ENCODE results near the gene PELI2.
A peak's percentile ranks its signal among the peaks of the same experiment; 100 is the strongest.

PELI2 gene

DNA sequence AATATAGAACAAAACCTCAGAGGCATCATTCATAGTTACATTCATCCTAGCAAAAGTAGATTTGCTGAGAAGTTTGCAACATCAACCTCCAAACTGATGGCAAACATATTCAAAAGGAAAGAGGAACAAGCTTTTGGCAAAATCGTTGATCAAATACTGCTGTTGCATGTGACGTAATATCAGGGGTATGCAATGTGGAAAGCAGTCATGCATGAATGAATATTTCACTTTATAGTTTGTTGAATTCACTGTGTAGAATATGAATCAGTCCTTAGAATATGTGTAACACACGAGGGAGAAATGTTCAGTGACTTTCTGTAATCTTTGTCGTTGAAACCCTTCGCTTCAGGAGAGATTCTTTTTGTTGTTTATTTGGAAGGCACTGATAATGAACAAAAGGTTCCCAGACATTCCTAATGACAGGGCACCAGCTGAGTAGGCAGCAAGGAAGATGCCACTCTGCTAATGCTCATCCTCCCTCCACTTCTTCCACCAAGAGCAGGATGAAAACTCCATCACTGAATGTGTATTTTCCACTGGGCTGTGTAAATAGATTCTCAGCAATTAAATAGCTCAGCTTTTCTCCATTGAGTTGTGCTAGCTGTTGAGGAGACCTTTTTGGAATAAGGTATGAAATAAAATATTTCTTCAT is 126.1 kb downstream of the PELI2 start:
- DNase-seq (ENCODE audit: low read depth in 2 of 2), result peak; percentile 88 to 90

DNA sequence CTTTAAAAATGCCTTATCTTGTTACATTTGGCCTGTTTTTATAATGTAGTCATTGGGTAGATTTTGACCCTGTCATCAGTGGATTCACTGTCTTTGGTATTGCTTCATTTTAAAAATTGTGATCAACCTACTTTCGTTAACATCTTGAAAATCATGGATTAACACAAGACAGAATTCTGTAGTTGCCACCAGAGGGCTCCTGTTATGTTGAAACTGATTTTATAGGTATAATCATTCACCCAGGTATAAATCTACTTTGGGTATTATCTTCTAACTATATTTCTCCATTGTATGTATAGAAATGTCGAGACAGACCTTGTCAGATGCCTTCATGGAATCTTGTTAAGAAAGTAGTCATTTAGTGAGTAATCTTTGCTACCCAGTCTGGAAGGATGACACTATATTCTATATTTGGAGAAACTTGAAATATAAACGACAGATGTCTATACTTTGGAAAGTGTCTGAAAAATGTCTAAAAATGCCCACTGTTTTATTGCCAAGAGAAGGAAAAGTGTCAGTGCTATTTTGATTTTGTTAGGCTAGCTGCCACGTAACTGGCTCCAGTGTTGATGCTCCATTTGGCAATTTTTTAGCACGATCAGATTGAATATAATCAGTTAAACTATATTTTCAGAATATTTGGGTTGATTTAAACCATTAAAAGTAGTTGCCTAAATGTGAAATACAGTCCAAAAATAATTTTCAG is 129.4 kb downstream of the PELI2 start:
- DNase-seq (ENCODE audit: low read depth in 2 of 2), result no peak

DNA sequence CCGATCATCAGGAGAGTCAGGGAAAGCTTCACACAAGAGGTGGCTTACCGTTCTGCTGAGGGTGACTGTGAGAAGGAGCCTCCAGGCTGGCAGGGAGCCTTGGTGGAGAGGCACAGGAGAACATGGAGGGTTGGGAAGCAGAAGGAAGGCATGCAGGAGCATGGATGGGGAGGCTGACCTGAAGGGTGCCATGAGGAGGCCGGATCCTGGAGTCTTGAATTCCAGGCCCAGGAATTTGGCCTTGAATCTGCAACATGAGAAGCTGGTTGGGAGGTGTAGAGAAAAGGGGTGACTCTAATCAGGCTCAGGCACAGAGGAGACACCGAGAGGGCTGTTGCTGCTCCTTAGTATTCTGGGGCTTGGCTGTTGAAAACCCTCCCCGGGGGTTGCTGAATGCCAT is 130.2 kb downstream of the PELI2 start:
- DNase-seq (ENCODE audit: low read depth in 2 of 2), result no peak

DNA sequence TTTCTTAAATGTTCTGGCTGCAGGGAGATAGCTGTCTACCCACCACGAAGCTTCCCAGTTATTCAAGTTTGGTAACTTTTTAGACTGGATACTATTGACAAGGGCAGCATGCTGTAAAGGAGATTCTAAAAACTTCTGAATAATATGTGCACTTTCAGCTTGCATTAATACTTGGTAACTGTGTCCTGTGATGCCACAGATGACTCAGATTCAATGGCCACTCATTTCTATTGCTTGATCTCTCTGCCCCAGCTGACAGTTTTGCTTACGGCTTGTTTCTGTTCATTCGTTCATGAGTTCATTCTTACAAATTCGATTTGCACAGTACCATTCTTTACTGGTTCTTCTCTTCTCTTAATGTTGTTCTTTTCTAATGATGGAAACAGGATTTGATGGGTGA is 142.8 kb downstream of the PELI2 start:
- DNase-seq (ENCODE audit: low read depth in 2 of 2), result no peak

DNA sequence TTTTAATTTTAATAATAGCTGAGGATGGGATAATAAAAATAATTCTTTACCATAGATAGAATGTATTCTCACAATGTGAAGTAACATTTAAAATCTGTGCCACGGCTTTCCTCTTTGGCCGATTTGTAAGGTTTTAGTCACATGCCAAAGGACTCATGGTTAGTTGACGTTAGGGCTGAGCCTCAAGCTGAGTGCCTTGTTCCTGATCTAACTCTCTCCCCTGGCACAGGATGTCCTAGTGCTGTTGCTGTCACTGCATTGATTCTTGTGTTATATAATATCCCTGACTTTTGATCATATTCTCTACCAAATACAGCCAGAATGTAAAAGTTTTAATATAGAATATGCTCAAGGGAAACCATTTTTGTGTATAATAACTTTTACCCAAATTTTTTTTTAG is 144.3 kb downstream of the PELI2 start:
- DNase-seq (ENCODE audit: low read depth in 2 of 2), result no peak

DNA sequence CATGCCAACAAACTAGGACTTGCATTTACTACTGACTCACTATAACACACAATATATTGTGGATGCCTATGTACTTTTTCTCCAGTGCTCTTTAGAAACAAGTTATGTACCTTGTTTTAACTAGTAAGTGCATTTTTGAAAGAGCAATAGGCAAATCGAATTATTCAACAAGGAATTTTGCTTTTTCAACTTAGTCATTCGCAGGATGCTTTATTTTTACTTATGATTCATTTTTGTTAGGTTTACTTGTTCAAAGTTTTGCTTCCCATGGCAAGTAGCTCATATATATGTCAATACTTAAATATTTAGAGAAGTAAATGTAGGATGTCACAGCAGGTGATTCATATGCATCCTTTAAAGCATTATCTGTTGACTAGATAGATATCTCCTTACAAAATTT is 149.8 kb downstream of the PELI2 start:
- no peak for DNase-seq (ENCODE audit: low read depth in 2 of 2)

DNA sequence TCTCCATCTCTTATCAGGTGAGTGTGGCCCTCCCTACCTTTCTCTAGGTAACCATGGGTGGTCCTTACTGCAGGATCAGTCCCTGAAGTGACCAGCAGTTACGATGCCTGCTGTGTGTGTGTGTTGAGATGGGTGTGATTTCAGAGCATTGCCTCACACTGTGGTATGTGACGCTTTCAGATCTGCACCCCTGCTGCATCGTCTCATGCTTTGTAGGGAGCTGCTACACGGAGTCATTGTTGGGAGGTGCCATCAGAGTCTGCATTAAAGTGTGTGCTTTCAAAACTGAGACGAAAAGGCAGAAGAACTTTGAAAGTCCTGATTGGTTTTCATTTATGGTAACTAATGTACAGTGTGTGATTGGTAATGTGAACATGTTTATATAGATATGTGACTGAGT is 150.5 kb downstream of the PELI2 start:
- DNase-seq (ENCODE audit: low read depth in 2 of 2), result no peak

DNA sequence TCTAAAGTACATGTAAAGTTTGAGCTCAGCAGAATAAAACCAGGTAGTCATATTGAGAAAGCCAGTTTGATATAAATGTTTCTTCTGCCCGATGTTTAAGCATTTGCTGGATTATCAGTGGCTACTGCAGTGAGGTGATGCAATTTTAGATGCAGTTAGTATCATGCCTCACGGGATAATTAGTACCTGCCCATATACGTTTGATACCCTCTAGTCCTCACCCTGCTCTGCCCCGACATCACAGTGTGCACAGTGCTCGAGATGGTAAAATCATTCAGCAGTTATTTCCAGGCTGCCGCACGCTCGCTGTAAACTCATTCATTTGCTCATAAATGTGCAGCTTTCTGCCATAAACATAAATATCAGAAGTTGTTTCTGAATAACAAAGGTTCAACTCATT is 152.7 kb downstream of the PELI2 start:
- no peak for DNase-seq (ENCODE audit: low read depth in 2 of 2)

DNA sequence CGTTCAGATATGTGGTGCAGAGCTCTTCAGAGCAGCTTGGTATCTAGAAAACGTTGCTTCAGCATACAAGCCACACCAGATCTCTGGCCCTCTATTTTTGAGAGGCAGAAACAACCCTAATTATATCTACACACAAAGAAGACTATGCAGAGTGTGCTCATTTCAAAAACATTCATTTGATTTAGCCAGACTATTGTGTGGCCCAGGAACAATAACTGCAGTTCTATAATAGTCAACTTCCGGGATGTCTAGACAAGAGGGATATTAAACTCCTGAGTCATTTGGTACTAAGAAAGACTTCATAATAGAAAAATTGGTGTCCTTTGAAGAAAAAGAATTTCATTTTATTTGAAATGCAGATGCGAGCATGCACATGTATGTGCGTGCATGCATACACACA is 153.8 kb downstream of the PELI2 start:
- peak; percentile 51 to 52 for DNase-seq (ENCODE audit: low read depth in 2 of 2)

DNA sequence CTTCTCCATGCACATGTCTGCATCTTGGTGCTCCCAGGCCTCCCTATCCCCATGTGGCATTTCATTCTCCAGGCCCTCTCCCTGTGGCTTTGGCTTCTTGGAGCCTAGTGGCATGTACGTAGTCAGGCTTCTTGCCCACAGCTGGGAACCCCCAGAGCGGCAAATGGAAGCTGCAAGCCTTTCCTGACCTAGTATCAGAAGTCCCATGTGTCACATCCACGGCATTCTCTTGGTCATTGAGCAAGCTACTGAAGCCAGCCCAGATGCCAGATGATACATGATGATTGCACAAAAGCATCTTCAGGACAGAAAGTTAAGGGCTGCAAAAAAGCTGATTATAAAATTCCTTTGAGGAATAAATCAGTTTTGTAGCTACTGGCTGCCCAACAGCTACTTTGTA is 154.9 kb downstream of the PELI2 start:
- DNase-seq (ENCODE audit: low read depth in 2 of 2), result peak; percentile 34 to 37

DNA sequence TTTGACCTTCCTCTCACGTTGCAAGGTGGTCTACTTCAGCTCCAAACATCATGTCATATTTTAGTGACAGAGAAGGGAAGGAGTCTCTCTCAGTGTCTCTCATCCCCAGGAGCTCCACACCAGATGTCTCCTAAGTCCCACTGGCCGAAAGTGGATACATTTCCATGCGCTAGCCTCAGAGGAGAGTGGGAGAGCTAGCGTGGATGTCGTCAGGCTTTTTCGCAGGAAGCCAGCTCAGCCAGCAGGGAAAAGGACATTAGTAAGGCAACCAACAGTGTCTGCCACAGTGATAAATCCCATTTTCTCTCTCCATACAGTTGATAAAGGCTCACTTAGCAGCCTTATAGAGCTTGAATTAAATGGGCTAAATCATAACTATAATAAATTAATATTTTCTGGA is 155.7 kb downstream of the PELI2 start:
- DNase-seq (ENCODE audit: low read depth in 2 of 2), result no peak

DNA sequence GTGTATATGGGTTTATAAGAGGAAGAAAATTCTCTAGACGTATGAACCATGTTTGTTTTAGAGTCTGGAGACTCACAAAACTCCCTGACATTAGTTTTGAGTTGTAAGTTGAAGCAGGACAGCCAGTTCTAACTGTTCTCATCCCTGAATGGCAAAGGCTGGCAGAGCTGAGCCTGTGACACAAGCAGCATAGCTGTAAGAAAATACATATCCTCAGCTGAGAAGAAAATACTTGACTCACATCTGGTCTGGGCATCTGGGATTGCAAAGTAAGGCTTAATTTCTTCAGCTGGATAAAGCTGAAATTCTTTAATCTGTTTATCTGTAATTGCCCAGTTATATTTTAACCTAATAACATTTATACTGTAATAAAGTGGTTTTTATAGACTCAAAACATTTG is 156.3 kb downstream of the PELI2 start:
- no peak for DNase-seq (ENCODE audit: low read depth in 2 of 2)

DNA sequence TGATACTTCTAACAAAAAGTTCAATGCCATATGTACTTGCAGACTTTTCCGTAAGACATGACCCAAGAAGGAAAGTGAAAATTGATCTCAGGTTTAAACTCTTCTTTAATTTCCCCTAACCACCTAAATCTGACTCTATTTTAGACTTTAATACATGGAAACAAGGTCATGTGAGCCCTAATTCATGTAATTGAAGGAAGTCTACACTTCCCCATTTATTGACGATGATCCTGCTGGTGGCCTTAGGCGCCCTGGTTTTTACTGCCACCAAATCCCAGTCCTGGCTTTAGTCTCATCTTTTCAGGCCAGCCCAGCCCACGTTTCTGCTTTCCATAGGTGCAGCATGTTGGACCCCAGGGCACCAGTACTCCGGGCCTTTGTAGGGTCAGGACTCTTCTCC is 157.9 kb downstream of the PELI2 start:
- DNase-seq (ENCODE audit: low read depth in 2 of 2), result no peak

DNA sequence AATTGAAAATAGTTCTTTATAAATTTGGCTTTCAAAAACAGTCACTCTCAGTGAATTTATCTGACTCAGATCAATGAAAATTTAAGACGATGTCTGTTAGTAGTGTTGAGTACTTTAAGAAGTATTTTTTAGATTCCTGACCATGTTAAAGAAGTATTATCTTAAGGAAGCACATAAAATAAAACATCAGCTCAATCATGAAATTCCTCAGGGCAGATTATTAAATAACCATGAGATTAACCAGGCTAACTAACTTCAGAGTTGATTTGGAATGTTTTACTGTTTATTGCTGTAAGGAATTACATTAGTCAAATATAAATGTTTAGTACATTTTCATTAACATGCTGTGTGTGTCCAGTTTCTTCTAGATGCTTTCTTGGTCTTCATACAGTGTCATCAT is 160.2 kb downstream of the PELI2 start:
- DNase-seq (ENCODE audit: low read depth in 2 of 2), result no peak

DNA sequence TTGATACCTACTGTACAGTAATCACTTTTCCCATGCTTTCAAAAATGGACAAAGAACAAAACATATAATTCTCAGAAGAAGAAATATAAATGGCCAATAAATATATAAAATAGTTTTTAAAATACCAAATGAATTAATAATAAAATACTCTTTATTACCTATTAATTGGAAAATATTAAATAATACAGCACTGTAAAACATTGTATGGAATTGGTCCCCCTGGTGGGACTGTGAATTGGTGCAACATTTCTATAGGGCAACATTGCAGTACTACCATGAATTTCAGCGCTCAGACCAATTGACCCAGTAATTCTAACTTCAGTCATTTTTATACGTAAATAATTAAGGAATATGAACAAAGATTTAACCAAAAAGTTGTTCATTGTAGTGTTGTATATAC is 162.6 kb downstream of the PELI2 start:
- DNase-seq (ENCODE audit: low read depth in 2 of 2), result no peak

DNA sequence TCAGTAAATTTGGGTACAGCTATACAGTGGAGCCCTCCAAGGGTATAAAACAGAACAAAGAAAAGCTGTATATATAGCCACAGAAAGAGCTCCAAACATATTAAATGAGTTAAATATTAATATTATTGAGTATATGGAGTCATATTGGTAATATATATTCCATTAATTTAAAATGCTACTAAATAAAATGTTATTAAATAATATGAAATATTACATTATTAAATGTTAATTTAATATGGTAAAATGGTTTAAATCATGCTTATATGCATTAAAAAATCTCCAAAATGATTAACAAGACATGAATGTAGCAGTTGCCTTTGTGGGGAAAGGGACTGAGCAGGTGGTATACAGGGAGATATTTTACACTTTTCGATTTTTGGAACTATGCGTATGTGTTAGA is 164.0 kb downstream of the PELI2 start:
- DNase-seq (ENCODE audit: low read depth in 2 of 2), result no peak

DNA sequence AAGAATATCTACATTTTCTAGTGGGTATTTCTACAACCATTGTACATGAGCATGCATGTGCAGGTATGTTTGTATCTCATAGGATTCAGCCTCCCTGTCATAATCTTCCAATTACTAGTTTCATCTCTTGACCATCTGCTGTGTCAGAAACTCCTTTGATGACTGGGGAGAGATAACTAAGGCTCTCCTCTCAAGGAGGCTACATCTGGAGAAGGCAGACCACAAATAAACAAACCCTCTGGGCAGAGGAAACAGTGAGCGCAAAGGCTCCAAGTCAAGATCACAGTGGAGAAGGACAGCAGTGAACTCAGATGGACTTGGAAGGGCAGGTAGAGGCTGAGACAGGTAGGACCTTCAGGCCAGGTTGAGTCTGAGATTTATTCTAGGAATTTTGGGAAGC is 166.4 kb downstream of the PELI2 start:
- no peak for DNase-seq (ENCODE audit: low read depth in 2 of 2)

DNA sequence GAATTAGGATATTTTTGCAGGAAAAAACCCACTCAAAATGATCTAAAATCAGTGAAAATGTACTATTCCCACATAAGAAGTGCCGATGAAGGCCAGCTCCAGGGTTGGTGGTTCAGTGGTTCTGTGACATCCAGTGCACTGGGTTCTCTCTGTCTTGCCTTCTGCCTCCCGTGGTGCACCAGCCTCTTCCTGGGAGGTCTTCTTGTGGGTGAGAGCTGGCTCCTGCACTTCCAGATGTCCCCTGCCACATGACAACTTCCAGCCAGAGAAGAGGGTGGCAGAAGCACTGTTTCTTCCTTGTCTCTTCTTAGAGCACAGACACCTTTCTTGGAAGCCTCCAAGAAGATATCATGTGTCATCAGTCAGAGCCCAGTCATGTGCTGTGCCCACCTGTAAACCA is 170.9 kb downstream of the PELI2 start:
- DNase-seq (ENCODE audit: low read depth in 2 of 2), result no peak

DNA sequence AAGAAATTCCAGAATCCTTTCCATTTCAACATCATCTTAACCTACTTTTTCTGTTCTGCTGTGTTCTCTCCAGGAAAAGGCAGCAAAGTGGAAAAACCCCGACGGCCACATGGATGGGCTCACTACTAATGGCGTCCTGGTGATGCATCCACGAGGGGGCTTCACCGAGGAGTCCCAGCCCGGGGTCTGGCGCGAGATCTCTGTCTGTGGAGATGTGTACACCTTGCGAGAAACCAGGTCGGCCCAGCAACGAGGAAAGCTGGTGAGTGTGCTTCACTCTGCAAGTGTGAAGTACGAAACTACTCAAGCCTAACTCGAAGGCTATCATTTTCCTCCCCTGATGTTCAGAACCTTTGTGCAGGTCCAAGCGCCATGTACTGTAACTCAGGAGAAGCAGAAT is 172.0 kb downstream of the PELI2 start:
- DNase-seq (ENCODE audit: low read depth in 2 of 2), result no peak

DNA sequence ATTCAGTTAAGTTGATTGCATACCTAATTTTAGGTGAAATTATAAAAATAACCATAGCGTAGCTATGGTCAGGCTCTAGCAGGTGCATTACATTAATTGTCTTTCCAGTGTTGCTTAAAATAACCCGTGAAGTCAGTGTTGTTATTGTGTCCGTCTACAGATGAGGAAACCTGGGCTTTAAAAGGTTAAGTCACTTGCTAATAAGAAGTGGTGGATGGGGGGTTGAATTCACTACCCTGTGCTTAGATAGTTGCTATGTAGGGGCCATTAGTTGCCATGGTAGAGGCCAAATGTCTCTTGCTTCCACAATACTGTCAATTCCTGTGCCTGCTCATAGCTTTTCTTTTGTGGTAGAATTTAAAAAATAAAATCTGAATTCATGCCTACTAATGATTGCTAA is 174.8 kb downstream of the PELI2 start:
- DNase-seq (ENCODE audit: low read depth in 2 of 2), result no peak

DNA sequence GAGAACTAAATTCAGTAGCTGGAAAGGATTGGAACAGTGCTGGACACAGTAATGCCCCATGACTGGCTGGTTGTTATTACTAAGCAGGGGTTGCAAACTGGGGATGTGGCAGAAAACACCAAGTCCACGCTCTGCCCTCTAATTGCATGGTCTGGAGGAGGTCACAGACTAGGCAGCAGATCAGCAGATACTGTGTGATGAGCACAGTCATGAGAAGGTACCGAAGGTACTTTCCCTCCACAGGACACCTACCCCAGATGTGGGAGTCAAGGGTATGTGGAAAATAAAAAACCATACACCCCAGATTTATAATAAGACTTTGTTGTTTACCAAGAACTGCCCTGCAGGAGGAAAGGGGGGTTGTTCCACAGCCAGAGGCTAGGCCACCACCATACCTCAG is 175.3 kb downstream of the PELI2 start:
- DNase-seq (ENCODE audit: low read depth in 2 of 2), result no peak

DNA sequence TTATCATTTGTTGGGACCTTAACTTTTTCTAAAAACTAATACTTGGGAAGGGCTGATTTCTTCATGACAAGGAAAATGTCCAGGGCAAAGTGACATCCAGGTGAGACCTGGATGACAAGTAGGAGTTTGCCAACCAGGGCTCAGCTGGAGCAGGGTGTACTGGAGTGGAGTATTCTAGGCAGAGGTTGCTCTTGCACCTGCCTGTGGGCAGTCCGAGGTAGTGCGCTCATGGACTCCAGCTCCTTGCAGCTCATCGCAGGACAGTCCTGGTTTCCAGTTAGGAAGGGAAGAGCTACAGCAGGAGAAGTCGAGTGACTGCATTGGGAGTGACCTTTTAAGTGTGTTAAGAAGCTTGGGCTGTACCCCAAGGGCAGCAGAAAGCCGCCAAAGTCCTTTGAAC is 175.9 kb downstream of the PELI2 start:
- no peak for DNase-seq (ENCODE audit: low read depth in 2 of 2)

DNA sequence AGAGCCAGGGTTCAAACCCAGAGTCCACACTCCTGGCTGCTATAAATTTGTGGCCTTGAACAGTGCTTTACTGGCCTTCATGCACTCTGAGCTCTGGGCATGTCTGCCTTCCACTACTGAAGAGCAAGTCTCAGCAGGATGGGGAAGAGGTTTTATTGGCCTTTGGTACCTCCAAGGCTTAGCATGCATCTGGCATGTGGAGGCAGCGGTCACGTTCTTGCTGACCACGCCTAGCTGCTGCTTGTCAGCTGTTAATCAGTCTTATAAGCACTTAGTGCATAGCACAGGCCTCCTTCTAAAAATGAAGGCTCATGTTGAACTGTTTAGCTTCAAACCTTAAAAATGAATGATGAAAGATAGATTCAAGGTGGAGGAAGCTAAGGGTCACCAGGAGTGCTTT is 177.5 kb downstream of the PELI2 start:
- no peak for DNase-seq (ENCODE audit: low read depth in 2 of 2)

DNA sequence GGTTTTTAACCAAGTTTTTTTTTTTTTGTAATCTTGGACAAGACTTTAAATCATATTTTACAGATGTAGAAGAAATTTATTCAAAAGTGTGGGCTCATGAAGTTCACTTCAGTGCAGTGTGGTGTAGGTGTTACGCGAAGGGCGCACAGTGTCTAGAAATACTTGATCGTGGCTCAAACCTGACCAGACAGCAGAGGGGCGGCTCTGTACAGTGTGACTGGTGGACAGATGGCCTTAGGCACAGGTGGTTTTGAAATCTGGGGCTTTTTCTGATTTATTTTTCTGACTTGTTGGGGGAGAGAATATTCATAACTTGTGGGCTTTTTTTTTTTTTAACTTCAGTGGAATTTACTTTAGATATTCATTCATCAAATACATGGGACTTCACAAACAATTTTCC is 179.2 kb downstream of the PELI2 start:
- no peak for DNase-seq (ENCODE audit: low read depth in 2 of 2)
